ENCODE measurements around the gene PPARA.
A peak's percentile ranks its signal among the peaks of the same experiment; 100 is the strongest.
"Not testable (repeated sequence)": the region's sequence is repeated elsewhere in the genome, so short reads cannot be mapped to it uniquely, and the experiment has no call there.

Gene PPARA

DNA sequence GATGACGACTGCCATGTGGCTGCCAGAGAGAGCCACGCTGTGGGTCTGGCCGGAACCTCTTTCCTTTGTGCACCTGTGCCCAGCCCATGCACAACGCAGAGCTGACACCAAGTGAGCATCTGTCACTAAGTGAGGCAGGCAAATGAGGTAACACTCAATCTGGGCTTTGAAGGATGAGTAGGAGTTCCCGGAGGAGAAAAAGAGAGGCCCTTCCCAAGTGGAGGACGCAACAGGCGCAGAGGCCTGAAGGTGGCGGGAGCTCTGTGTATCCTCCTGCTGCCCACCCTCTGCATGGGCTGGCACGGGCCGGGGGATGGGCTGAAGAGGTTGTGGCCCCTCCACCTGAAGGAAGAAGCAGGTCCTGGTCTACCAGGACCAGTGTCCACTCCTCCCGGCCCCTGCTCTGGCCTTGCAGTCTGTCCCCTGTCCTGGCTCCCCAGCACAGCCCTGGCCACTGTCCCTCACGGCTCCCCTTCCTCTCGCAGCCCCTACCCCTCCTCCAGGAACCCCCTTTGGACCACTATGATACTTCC, 23.4 kb upstream of the PPARA start:
- DNase-seq (ENCODE audit: low read depth), result no peak

DNA sequence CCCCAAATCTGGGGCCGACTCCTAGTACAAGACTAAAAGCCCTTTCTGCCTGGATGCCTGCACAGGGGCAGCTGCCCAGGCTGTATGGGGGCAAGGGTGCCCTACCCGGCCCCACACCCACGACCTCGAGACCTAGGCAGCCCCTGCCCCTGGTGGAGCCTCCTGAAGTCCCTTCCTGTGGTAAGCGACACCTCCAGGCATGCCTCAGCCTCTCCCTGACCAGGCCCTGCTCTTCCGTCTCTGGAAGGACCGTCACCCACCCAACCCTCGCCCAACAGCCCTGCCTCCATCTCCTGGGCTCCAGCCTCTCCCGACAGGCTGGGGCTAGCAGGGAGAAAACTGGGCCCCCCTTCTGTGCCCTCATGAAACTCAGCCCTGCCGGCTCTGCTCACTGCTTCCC, 22.8 kb upstream of the PPARA start:
- no peak for DNase-seq (ENCODE audit: low read depth)

DNA sequence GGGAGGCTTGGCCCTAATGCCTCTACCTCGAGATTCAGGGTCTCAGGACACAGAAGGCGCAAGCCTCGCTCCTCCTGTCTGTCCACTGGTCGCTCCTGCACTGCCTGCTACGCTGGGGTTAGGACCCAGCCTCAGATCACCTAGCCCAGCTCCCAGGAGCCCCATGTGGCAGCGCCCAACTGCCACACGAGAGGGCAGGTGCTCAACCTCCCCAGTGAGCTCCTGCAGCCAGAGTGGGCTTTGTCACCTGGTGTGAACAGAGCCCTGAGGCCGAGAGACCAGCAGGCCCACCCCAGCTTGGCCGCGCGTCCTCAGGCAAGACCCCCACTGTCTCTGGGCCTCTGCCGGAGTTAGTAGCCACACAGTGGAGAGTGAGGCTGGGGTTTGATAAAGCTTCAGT, 21.7 kb upstream of the PPARA start:
- no peak for DNase-seq (ENCODE audit: low read depth)

DNA sequence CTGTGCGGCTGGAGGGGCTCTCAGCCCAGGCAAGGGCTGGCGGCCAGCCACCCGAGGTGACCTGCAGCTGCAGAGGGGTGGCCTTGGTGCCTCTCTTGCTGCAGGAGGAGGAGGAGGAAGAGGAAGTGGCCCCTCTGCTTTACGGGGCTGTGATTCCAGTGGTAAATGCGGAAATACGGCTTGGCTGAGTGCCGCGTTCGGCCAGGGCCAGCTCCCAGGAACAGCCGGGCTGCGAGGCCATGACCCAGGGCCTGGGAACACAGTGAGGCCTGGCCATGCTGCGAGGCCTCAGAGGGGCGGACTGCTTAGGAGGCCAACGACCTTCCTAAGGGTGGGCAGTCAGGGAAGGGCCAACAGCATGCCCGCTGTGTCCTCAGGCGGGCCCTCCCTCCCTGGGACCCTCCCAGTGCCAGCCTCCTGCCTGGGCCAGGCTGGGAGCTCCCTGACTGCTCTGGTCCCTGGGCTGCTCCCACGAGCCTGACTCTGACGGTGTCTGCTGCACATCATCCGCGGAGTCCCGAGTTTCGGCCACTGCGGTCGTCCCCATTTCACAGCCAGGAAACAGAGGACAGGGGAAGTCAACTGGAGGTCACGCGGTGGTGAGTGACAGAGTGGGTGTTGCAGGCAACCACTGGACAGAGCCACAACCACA, 20.8 kb upstream of the PPARA start:
- no peak for DNase-seq (ENCODE audit: low read depth)

DNA sequence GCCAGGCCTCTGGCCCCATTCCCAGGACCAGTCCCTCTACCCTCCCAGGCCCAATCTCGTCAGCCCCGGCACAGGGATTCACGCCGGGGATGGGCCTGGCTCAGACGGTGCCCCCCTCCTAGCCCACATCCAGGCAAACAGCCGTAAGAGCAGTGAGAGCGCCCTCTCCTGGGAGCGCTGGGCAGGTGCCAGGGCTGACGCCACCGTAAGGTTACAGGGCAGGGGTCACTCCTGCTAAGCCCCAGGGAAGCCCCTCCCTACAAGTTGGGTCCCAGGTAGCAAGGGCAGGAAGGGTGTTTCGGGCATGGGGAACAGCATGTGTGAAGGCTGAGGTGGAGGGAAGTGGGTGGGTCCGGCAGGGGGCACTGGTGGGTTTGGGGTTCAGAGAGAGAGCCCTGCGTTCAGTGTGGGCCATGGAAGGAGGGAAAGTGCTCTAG, 19.2 kb upstream of the PPARA start:
- no peak for DNase-seq (ENCODE audit: low read depth)

DNA sequence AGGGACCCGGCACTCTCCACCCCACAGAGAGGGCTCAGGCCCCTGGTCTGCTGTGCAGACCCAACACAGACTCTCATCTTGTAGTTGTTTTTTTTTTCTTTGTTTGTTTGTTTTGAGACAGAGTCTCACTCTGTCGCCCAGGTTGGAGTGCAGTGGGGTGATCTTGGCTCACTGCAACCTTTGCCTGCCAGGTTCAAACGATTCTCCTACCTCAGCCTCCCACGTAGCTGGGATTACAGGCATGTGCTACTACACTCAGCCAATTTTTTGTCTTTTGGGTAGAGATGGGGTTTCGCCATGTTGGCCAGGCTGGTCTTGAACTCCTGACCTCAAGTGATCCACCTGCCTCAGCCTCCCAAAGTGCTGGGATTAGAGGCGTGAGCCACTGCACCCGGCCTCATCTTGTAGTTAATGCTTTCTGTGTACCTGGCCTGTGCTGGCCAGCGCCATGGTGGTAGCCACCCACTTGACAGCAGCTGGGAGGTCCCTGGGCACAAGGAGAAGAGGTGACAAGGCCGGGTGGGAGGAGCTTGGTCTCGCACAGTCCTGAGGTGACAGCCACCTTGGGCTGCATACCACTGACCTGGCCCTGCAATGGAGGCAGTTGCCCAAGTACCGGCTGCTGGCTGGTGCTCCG, 18.0 kb upstream of the PPARA start:
- DNase-seq (ENCODE audit: low read depth), result not testable (repeated sequence)

DNA sequence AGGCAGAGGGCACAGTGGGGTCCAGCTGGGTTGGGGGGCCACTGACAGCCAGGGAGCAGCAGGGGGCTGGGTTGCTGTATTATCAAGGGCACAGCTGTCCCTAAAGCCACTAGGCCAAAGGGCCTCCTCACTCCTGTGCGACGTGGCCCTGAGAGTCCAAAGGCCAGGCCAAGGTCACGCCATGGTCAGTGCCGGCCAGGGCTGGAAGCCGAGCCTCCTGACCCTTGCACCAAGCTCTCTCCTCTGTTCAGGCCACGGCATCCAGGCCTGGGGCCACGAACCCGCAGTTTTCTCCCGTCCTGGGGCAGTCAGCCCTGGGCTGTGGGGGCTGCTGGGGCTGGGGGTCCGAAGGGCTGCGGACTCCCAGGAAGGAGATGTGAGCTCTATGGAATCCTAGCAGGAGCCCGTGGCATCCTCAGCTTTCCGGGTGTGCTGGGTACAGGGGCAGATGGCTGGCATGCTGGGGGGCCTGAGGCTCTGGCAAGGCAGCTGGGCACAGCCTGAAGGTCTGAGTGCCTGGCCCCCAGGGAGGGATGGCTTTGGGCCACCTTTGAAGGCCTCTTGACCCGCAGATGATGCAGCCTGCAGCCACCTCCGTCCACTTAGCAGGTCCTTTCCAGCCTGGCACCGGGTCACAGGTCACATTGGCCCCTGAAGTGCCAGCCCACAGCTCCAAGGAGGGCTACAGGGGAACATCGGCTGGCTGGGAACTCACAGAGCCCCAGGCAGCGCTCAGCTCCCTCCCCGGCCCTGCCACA, 17.3 kb upstream of the PPARA start:
- no peak for DNase-seq (ENCODE audit: low read depth)

DNA sequence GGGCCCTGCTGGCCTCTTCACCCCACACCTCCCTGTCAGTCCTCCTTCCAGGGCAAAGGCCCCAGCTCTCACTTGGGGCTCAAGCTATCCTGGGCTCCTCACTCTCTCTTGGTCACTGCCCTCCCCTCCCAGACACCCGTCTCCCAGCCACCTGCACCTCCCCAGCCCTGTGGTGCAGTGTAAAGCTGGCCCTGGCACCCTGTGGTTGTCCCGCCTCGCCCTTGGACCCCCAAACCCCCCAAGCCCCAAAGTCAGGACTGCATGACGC, 16.8 kb upstream of the PPARA start:
- no peak for DNase-seq (ENCODE audit: low read depth)

DNA sequence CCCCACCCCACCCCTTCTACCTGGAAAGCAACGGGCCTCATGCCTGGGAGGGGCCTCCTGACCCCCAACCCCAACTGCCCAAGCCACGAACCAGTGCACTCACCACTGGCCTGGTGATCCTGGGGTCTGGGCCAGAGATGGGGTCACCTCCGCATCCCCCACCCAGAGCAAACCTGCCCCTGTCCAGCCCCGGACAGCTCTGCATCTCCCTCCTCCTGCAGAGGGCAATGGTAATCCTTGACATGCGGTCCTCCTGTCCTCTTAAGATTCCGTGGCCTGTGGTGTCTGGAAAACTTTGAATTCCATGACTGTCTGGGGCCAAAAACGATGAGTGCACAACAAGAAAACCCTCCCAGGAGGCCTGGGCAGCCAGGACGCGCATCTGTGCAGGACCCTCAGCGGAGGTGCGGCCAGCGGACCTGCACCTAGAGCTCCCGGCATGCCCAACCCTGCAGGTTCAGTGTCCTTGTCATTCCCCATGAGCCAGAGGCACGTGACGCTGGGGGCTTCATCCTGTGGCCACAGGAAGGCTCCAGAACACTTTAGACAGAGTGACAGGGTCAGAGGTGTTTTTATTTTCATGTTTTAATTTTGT, 16.1 kb upstream of the PPARA start:
- no peak for DNase-seq (ENCODE audit: low read depth)

DNA sequence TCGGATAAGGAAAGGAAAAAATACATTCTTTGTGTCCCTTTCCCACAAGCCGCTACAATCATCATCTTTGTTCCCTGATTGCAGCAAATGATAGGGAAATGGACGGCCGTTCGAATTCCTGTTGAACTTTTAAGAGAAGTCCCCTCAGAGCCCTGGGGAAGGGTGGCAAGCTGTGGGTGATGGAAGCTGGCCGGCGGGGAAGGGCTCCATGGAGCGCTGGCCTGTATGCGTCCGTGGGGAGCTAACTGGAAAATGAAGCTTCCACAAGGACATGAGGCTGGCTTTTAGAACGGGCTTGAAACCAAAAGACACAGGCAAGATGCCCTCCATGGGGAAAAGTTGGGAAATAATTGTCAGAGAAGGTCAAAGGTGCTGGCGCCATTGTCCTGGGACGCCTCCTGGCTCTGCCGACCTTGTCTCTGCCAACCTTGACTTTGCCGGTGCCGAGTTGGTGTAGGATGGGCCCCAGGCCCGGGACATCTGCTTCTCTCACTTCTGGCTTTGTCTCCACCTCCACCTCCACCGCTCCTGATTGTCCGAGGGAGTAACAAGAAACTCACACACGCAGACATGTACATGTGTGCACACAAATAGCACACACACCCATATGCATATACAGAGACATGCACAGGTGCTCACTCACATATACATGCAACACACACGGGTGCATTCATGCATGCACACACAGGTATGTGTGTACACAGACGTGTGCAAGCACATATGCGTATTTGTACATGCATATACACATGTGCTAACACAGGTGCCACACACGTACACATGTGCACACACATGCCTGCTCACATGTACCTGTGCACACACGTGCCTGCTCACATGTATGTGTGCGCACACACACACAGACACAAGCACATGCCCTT, 14.5 kb upstream of the PPARA start:
- DNase-seq (ENCODE audit: low read depth), result no peak

DNA sequence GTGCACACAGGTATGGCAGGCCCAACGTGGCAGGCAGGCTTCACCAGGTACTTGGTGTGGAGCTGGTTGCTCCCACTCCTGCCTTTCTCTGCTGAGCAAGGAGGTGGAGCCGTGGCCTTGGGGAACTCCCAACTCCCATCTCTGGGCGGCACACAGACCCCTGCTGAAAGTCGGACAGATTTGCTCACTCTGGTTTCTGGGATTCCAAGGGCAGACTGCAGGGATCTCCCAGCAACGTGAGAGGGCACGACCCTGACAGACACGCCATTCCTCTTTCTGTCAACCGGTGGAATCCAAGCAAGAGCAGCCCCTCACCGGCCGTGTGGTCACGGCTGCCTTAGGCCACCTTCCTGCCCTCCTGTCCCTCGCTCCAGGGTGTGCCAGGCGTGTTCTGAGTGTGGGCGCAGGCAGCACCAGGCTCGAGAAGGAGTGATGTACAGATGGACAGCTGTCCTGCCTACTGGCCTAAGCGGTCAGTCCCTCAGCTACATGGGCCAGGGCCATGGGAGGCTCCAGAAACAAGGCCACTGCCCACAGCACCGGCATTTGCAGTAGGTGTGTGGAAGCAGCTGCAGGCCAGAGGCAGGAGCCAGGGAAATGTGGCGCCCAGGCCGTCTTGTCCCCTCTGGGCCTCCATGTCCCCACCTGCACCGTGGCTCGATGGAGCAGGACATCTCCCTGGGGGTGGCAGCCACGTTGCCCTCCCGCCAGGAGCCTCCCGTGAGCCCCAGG, 13.7 kb upstream of the PPARA start:
- DNase-seq (ENCODE audit: low read depth), result peak; percentile 24

DNA sequence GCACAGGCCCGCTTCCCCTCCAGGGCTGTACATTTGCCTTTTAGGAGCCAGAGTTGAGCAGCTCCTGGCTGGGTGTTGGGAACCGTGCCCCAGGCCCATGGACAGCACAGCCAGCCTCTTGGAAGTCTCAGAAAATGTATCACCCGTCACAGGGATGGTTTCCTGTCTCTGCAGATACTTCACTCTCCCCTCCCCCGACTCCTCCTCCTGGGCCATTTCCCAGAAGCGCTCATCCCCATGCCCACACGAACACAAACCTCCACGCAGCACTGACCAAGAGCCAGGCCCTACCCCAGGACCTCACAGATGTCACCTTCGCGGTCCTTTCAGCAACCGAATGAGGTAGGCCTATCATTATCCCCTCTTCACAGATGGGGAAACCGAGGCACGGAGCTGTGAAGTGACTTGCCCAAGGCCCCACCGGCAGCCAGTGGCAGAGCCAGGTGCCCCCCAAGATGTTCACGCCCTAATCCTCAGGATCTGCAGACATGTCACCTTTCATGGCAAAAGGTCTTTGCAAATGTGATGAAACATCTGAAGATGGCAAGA, 13.0 kb upstream of the PPARA start:
- no peak for DNase-seq (ENCODE audit: low read depth)

DNA sequence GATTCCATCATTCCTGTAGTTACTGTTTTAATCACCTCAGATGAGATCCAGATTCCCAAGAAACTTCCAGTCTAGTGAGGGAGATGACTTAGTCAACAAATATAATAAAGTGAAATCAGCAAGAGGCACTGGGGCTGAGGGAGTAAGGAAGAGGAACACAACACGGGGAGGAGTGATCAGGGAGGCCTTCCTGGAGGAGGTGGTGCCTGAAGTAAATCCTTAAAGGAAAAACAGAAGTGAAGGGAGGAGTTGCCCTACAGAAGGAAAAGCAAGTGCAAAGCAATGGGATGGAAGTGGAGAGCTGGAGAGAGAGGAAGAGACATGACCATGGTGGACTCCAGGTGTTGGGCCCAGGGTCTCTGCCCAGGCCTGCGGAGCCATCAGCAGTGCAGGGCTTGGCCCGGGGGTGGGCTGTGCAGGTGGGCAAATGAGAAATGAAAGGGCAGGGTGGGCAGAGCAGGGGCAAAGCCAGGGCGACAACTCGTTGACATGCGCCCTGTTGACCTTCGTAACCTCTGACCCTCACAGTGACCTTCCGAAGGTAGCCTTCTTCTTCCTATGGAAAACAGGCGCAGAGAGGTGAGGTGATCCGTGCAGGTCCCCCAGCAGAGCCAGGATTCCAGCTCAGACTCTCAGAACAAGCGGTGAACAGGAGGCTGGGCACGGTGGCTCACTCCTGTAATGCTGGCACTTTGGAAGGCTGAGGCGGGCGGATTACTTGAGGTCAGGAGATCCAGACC, 12.1 kb upstream of the PPARA start:
- DNase-seq (ENCODE audit: low read depth), result no peak

DNA sequence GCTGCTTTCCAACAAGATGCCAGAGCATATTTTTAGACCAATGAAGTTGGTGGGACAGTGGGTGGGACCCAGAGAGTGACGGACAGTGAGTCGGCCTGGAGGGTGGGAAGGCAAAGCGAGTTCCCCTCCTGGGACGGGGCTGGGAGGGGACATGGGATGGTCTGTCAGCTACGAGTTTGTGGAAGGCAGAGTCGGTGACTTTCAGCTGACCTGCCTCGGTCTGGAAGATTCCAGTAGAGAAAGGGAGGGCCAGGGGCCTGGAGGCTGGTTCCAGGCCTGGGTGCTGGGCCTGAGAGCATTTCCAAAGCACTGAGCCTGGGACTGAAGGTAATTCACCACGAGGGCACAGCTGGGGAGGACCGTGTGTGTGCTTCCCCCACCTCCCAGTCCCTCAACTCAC, 10.9 kb upstream of the PPARA start:
- DNase-seq (ENCODE audit: low read depth), result not testable (repeated sequence)

DNA sequence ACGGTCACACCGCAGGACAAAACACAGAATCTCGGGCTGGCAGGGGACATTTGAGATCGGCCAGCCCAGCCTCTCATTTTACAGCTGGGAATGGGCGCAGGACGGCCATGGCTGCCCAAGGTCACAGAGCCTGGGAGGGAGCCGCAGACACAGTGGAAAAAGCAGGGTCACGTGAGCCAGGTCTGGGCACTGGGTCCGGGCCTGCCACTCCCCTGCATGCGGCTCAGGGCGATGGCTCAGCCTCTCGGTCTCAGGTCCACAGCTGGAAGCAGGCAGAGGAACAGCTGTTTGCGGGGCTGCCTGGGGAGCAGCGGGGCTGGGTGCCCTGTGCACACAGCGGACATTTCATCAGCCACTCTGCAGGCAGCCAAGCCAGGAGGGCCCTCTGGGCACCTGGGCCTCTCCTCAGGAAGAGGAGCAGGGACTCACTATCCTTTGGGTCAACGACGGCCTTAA, 10.4 kb upstream of the PPARA start:
- DNase-seq (ENCODE audit: low read depth), result no peak

DNA sequence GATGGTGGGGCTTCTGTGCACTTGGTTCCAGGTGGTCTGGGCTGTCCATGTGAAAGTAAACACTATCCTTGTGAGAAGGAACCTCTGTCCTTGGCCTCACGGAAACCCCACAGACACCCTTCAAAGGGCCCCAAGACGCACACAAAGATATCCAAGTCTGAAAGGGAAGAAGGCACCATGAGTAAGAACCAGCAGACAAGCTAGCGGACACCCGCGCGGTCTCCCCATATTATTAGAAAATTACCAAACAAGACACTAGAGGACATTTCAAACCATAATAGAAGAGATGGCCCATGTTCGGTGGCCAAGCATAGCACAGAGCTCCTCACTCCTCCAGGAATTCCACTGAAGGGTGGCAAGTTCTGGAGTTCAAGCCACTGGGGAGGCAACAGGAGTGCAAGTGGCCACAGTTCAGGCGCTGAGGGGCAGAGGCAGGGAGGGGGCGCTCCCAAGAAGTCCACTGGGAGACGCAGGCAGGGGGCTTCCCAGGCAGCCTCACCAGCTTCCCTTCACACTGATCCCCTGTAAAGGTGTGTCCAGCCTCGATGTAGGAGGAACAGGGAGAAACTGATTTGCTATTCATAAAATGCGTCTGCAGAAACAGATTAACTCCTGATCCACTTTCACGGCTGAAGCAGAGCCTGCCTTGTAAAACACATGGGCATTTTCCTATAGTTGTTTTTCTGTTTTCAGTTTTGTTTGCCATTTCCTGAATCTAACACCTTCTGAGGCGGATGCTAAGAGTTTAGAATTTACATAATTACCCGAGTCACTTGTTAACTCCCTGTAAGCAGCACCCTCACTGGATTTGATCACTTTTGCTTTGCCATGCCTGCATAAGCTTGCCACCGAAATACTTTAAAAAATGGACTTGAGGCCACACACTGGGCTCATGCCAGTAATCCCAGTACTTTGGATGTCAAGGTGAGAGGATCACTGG, 9.1 kb upstream of the PPARA start:
- no peak for DNase-seq (ENCODE audit: low read depth)

DNA sequence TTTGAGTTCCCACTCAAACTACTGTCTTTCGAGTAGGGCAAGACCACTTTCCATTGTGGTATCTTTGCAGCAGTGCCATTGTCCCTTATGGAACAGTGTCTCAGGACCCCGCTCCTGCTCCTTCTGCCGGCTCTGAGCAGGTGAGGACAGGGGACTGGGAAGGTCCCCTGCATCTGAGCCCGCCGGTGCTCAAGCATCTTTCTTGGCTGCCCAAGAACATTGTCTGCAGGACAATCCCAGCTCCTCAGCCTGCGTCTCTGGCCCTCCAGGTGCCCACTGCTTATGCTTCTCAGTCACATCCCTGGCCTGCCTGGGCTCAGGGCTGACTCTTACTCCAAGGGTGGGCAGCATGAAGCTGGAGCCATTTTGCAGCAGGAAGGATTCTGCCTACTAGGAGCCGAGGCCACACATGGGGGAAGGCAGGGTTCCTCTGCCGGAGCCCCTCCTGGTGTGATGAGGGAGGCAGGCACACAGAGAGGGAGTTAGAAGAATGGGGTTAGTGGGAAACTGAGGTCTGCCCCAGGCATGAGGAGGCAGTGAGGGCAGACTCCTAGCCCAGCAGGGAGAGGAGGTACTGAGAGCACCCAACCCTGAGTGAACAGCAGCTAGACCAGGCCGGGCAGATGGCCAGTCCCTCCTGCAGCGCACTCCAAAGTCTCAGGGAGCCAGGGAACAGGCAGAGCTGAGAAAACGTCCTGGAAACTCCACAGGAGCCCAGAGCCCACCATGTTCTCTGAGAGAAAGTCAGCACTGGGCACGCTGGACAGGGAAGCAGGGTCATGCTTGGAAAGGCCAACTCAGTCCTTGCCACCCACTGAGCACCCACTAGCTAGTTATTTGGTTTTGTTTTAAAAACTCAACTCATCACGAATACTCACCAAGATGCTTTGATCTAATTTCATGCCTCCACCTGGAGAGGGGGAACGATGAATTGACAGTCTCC, 7.5 kb upstream of the PPARA start:
- no peak for DNase-seq (ENCODE audit: low read depth)

All from amniotic epithelial cell (primary cell).